Activated T-cell treated with anti-CD3 and anti-CD28 coated beads for 1 hour (primary cell): ENCODE data around the gene FBXL14.
A peak's percentile ranks its signal among the peaks of the same experiment; 100 is the strongest.
"Not testable (repeated sequence)": the region's sequence is repeated elsewhere in the genome, so short reads cannot be mapped to it uniquely, and the experiment has no call there.

Experiments used
- DNase-seq: peaks from one replicate; pipeline ENCODE4 v3.0.0-alpha.2; 2020; ENCODE audit warnings: low read depth

FBXL14 gene

DNA sequence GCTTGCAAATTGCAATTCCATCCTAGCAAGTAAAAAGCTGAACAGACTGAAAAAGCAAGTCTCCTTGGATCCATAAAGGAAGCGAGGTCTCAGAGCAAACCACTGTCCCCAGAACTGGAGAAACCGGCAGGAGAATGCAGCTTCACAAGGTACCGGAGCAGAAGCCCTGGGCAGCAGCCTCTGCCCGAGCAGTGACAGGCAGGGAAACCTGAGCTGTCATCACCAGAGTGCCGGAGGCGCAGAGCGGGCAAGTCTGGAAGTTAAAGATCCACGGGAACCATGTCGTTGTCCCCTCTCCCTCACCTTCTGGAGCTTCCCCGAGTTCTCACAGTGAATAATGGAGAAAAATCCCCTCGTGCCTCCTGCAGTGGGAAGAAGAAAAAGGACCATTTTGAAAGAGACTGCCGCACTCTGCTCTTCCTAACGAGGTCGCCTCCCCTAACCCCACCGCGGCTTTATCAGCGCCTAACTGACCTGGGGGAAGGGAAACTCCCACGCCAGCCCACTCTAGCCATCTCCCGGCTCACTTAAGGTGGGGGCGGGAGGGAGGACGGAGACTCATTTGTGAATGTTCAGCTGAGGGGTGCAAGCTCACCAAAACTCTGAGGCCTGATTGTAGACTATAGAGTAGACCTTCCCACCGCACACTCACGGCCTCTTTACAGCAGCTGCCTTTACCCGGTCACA is 27.8 kb downstream of the FBXL14 start:
- DNase-seq = no peak

GRCh38 chr12:1565172-1565571 is 29.2 kb downstream of the FBXL14 start:
- DNase-seq = no peak

GRCh38 chr12:1564067-1564466 is 30.3 kb downstream of the FBXL14 start:
- no peak for DNase-seq

DNA sequence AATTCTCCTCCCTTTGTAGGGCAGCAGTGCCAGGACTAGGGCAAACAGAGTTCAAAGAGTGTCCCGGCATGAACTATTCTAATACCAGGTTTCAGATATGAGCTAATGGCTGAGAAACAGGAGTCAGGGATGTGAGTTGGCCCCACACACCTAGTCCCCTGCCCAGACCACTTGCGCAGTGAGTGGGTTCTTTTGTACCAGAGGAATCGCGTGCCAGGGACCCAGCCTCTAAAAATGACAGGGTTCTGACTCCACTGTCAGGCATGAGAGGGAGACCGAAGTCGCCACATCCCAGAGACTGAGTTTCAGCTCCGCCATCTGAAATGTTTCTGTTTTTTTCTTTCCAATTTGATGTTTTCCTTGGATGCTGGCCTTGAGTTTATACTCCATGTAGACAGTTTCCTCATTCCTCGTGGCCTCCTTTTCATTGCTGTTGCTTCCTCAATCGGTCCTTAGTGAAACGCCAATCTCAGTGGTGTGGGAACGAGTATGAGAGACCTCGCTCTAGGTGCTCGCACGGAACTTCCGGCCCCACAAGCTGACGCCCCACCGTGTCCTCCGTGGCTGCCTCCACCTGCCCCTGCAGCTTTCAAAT is 31.5 kb downstream of the FBXL14 start:
- no peak for DNase-seq

DNA sequence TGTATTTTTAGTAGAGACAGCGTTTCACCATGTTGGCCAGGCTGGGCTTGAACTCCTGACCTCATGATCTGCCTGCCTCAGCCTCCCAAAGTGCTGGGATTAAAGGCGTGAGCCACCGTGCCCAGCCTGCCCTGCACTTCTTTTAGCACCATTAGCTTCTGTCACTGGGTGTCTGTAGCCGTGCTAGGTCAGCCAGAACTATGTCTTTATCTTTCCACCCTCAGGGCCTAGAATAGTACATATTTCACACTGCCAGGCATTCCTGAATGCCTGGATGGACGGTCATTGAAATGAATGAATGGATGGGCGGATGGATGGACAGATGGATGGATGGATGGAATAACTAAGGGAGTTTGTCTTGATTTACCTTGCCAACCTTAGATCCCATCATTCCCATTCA is 33.7 kb downstream of the FBXL14 start:
- DNase-seq = no peak

GRCh38 chr12:1559676-1560091 is 34.7 kb downstream of the FBXL14 start:
- DNase-seq = no peak

GRCh38 chr12:1558108-1558507 is 36.3 kb downstream of the FBXL14 start:
- DNase-seq = not testable (repeated sequence)

DNA sequence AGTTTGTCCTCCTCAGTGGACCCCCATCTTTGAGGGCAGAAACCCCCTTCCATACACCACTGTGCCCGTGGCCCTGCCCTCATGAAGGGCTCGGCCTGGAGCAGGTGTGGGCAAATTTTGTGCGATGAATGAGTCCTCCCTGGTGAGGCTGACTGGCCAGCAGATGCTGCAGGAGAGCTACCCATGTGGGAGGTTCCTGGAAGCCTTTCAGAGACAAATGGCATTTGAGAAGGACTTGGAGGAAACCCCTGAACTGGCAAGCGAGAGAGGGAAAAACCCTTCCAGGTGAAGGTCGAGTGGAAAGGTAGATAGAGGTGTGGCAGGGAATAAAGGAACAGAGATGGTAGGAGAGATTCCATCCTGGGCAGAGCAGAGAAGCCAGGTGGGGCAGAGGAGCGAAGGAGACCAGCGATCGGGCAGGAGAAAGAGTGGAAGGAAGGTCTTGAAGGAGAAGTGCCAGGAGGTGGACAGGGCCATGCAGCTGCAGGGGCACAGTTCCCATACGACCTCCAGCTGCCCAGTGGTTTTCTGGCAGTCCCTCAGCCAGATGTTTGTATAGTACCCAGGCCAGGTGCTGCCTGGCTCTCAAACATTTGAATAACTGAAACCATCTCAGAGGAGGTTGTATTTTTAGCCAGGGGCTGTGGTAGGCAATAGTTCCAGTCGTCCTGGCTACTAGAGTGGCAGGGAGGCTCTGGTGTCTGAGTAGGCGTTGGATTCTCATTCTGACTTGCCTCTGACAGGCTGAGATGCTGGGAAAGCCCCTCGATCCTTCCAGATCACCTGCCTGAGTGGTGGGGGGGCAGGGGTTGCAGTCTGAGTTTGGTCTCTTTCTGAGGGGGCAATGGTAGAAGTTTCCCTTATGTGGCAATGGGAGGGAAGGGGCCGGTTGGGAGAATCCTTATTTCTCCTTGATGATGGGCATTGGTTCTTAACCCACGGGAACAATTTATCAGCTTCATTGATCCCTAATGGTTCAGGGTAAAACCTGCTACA is 40.1 kb downstream of the FBXL14 start:
- DNase-seq = no peak

GRCh38 chr12:1553536-1553935 is 40.8 kb downstream of the FBXL14 start:
- DNase-seq = no peak

DNA sequence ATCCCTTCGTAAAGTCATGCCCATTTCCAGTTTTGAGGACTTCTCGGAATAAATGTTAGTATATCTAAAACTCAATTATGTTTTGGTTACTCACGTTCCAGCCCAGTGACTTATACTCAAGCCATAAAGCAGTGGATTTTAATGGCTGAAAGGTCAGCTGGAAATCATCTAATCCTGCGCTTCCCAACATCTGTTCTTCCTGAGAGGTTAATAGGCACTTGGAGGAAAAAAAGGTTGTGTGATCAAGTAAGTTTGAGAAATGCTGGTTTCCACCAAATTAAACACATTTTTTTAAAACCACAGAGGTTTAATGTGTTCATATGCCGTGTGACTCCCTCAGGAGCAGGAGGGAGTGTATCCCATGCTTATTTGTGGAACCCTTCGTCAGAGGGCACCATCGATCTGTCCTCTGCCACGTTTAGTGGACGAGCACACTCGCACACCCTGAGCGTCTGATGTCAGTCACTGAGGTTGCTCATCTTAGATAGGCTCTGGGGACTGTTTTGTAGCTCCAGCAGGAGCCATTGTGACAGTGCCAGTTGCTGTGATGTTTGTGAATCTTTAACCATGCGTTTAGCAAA is 41.4 kb downstream of the FBXL14 start:
- DNase-seq = no peak

- DNase-seq = no peak
Observed at GRCh38 chr12:1552171-1552570, 42.2 kb downstream of the FBXL14 start.

GRCh38 chr12:1551496-1551895 is 42.9 kb downstream of the FBXL14 start:
- DNase-seq = no peak

- DNase-seq = no peak
Observed at GRCh38 chr12:1546931-1547640, 47.3 kb downstream of the FBXL14 start.

DNA sequence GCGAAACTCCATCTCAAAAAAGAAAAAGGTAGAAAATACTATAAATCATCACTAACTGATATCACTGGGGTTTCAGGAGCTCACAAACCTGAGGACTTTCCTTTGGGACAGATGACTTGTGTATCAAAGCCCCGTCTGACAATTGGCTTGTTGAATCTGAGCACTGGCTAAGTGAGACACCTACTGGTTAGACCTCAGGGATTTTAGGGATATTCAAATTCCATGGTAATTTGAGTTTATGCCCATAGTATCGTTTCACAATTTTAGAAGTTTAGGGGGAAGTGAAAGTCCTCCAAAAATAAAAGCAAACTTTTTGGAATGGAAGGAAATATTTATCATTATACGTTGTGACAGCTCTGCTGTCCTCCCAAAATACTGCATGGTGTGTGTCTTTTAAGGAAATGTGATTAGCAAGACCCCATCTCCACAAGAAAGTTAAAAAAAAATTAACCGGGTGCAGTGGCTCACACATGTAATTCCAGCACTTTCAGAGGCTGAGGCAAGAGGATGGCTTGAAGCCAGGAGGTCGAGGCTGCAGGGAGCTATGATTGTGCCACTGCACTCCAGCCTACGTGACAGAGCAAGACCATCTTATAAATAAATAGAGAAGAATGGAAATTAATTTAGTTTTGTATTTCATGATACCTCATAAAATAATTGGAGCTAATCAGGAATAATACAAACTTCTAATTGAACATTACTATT is 49.2 kb downstream of the FBXL14 start:
- no peak for DNase-seq

DNA sequence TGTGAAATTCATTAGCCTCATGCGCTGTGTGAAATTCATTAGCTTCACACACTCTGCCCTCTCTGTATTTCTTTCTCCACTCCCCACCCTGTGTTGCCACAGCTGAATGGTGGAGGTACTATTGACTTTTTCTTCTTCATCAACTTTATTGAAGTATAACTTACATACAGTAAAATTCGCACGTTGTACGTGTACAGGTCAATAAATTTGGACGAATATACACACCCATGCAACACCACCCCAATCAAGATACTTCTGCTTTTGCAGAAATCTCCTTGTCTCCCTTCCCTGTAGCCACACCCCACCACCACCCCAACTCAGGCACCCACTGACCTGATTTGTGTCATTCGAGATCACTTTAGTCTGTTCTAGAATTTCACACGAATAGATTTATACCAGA is 51.8 kb downstream of the FBXL14 start:
- no peak for DNase-seq

GRCh38 chr12:1540690-1541089 is 53.7 kb downstream of the FBXL14 start:
- DNase-seq = no peak

- no peak for DNase-seq
Observed at GRCh38 chr12:1539135-1539534, 55.2 kb downstream of the FBXL14 start.

DNA sequence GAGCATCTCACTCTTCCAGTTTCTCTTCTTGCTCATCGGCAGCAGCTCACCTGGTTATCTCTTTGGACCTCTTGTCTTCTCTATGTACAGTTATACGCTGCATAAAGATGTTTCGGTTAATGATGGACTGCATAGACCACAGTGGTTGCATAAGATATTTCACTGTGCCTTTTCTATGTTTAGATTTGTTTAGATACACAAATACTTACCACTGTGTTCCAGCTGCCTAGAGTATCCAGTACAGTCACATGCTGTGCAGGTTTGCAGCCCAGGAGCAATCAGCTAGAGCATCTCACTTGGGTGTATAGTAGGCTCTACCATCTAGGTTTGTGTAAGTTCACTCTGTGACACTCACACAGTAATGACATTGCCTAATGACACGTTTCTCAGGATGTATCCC is 57.6 kb downstream of the FBXL14 start:
- DNase-seq = no peak

DNA sequence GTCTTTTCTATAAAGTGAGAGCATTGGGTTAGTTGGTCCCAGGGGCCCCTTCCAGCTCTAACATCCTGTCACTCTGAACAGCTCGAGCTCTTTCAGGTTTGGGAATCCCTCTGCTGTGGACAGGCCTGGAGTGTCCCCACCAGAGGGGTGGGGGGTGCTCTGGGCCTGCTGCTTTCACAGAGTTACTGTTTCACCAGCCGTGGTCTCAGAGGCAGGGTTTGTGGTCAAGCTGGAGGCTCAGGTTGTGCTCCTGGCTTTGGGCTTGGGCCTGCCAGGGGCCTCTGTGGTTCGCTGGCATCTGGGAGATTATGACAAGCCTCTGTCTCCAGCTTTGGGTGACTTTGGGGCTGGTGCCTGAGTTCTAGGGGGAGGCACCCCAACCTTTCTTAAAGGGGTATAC is 59.6 kb downstream of the FBXL14 start:
- no peak for DNase-seq

GRCh38 chr12:1533602-1534304 is 60.6 kb downstream of the FBXL14 start:
- peak; percentile 7 for DNase-seq

- DNase-seq = no peak
Observed at GRCh38 chr12:1533205-1533601, 61.2 kb downstream of the FBXL14 start.
